Lower leg skin (tissue), 3 donors: ENCODE measurements around the gene STRN4.

Source experiments
- CTCF ChIP-seq, 3 donors: fragments of 450-650 bp; IDR thresholded peaks; one replicate each; pipeline ENCODE4 v1.5.1; 2016; ENCODE audit warnings: antibody characterized with exemption in 3 of 3, mild to moderate bottlenecking in 3 of 3, moderate library complexity in 2 of 3
- POLR2A ChIP-seq, 2 donors: fragments of 450-650 bp; IDR thresholded peaks; one replicate each; pipeline ENCODE4 v1.6.1; 2016 to 2017; ENCODE audit warnings: antibody characterized with exemption in 2 of 2, mild to moderate bottlenecking in 1 of 2, moderate library complexity in 1 of 2

GRCh38 chr19:46725859-46726393 is 20.3 kb downstream of the STRN4 start:
- TF ChIP-seq CTCF (IDR thresholded peaks at IDR 0.05) (no peak), POLR2A (IDR thresholded peaks at IDR 0.05) (no peak)
